GM19025 (cell line): ENCODE data around the gene P2RX7.
A peak's percentile ranks its signal among the peaks of the same experiment; 100 is the strongest.
"Not testable (repeated sequence)": the region's sequence is repeated elsewhere in the genome, so short reads cannot be mapped to it uniquely, and the experiment has no call there.

Experiments used
- ATAC-seq: cut with Tn5 transposase; IDR thresholded peaks from one replicate; pipeline ENCODE4 v1.9.1; 2021; ENCODE audit warnings: mild to moderate bottlenecking, low read depth, moderate library complexity; ENCODE audit not compliant: unreplicated experiment

Gene P2RX7

GRCh38 chr12:121198949-121199348 lies 66.3 kb downstream of the P2RX7 start:
- ATAC-seq: no peak

DNA sequence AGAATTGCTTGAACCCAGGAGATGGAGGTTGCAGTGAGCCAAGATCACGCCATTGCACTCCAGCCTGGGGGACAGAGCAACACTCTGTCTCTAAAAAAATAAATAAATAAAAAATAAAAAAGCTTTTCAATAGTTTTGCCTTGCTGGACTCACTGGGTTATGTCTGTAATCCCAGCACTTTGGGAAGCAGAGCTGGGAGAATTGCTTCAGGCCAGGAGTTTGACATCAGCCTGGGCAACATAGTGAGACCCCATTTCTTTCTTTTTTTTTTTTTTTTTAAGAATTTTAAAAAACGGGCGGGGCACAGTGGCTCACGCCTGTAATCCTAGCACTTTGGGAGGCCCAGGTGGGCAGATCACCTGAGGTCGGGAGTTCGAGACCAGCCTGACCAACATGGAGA lies 68.5 kb downstream of the P2RX7 start:
- not testable (repeated sequence) for ATAC-seq

- ATAC-seq: no peak
These were observed 70.0 kb downstream of the P2RX7 start for GRCh38 chr12:121202407-121203355.

GRCh38 chr12:121203482-121203881 lies 70.8 kb downstream of the P2RX7 start:
- no peak for ATAC-seq

DNA sequence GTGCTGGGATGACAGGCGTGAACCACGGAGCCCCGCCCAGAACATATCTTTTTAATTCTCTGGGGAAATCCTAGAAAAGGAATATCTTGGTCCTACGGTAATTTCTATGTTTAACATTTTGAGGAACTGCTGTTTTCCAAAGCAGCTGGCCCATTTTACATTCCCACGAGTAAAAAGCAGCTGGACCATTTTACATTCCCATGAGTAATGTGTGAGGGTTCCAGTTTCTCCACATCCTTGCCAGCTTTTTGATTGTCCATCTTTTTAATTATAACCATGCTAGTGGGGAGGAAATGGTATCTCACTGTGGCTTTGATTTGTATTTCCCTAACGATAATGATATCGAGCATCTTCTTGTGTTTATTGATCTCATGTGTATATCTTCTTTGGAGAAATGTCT lies 72.8 kb downstream of the P2RX7 start:
- no peak for ATAC-seq

GRCh38 chr12:121208571-121208970 lies 75.9 kb downstream of the P2RX7 start:
- ATAC-seq: not testable (repeated sequence)

- ATAC-seq: no peak
These were observed 76.5 kb downstream of the P2RX7 start for GRCh38 chr12:121209221-121209620.

DNA sequence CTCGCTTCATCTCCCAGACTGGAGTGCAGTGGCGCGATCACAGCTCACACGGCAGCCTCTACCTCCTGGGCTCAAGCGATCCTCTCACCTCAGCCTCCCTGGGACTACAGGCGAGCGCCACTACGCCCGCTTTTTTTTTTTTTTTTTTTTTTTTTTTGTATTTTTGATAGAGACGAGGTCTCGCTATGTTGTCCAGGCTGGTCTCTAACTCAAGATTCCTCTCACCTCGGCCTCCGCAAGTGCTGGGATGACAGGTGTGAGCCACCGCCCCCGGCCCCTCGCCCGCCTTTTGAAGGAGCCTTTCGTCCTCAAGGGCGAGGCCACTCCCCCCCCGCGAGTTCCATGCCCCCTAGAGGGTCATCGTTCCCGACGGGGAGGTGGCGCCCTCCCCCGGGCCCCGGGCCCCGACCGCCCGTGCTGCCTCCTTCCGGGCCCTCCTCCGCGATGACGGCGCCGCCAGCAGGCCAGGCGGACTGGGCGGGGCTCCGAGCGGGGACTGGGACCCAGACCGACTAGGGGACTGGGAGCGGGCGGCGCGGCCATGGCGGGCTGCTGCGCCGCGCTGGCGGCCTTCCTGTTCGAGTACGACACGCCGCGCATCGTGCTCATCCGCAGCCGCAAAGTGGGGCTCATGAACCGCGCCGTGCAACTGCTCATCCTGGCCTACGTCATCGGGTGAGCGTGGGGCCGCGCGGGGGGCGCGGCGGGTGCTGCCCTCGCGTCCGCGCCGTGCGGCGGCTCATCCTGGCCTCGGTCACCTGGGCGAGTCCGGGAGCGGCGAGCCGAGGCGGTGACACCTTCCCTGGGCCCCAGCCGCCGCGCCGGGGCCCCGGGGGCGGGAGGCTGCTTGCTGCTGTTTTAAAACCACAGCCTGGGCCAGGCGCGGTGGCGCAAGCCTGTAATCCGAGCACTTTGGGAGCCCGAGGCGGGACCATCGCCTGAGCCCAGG lies 77.2 kb downstream of the P2RX7 start, which contains the start of gene P2RX4:
P2RX4 (plus strand) TSS at position 506 of the 949 bp plus-strand sequence; CDS start at position 542, 36 bp downstream.
- ATAC-seq: peak; percentile 84

GRCh38 chr12:121212875-121213274 lies 80.2 kb downstream of the P2RX7 start:
- ATAC-seq: no peak

GRCh38 chr12:121214166-121214777 lies 81.6 kb downstream of the P2RX7 start:
- ATAC-seq: no peak

DNA sequence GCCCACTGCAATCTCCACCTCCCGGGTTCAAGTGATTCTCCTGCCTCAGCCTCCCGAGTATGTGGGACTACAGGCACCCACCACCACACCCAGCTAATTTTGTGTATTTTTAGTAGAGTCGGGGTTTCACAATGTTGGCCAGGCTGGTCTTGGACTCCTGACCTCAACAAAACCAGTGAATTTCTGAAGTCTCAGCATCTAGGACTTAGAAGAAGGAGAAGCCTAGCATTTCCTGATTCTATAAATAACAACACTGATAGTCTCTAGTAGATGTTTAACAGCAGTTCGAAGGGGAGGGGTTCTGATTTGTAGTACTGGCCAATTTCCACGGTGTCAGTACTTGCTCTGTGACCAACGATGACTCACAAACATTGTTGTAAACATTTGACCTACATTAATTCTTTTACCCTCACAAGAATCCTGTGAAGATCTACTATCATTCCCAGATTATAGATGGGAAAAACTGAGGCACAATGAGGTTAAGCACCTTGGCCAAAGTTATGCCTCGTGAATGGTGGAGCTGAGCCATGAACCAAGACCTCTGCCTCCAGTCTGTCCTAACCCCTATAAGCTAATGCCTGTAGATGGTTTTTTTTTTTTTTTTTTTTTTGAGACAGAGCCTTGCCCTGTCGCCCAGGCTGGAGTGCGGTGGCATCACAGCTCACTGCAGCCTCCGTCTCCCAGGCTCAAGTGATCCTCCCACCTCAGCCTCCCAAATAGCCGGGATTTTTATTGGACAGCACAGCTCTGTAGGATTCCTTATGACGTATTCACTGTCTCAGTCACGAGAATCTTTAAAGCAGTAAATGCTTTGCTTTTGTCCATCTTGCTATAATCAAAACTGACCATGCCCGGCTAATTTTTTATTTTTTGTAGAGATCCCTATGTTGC lies 82.4 kb downstream of the P2RX7 start:
- no peak for ATAC-seq

DNA sequence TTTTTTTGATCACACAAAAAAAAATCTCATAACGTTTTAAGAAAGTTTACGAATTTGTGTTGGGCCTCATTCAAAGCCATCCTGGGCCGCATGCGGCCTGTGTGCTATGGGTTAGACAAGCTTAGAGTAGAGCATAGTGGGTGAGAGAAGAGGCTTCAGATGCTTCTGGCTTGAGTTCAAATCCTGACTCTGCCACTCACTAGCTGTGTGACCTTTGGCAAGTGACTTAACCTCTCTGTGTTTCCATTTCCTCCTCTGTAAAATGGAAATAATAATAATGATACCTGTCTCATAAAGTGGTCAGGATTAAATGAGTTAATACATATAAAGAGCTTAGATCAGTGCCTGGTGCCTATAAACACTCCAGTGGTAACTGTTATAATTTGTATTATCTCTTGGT lies 83.4 kb downstream of the P2RX7 start:
- ATAC-seq: no peak

GRCh38 chr12:121217063-121217462 lies 84.4 kb downstream of the P2RX7 start:
- ATAC-seq: no peak

GRCh38 chr12:121217761-121218160 lies 85.1 kb downstream of the P2RX7 start:
- no peak for ATAC-seq

DNA sequence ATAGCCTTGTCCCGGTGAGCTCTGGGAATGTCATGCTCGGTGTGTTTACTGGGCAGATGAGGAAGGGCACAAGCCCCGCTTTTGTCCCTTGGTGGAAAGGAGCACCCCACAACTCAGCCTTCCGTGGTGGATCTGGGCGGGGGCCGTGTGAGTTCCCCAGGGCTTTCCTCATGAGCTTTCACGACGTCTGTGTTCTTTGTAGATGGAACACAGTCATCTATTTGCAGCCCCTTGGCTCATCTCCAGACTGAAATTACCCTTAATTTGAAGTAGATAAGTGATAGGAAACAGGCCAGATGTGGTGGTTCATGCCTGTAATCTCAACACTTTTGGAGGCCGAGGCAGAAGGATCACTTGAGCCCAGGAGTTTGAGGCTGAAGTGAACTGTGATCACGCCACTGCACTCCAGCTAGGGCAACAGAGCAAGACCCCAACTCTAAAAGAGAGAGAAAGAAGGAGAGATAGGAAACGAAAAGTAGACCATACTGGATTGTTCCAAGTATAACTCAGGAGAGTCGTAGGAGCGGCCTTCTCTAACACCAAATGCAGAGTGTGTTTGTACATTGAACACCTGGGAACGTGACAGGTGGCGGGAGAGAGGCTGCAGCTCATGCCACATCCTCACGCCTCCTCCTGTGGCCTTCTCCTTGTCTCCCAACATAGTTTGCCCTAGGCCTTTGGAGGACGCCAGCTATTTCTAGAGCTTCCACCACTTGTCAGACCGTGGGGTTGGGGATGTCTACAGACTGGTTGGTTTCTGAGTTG lies 86.1 kb downstream of the P2RX7 start:
- no peak for ATAC-seq

GRCh38 chr12:121219353-121219986 lies 86.8 kb downstream of the P2RX7 start:
- no peak for ATAC-seq

DNA sequence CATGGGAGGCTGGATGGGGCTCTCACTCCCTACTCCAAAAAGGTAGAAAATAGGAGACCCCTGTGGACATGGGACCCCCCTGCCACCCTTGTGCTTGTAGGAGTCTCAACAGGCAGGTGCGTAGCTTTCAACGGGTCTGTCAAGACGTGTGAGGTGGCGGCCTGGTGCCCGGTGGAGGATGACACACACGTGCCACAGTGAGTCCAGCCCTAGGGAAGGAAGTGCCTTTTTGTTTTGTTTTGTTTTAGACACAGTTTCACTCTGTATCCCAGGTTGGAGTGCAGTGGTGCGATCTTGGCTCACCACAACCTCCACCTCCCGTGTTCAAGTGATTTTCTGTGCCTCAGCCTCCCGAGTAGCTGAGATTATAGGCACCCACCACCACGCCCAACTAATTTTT lies 90.2 kb downstream of the P2RX7 start:
- no peak for ATAC-seq
